PFSK-1 (cell line): ENCODE results near the gene PREX1.

Experiments used
- FOXP2 ChIP-seq: optimal IDR thresholded peaks from 2 replicates; pipeline ENCODE3; 2011; ENCODE audit warnings: borderline replicate concordance, control low read depth, inconsistent platforms; ENCODE audit not compliant: insufficient read depth; ENCODE audit errors: extremely low read length, extremely low read depth
- POLR2AphosphoS5 ChIP-seq: IDR thresholded peaks from 2 replicates; pipeline ENCODE4 v1.6.1; 2012; ENCODE audit warnings: low read depth, mild to moderate bottlenecking, control low read depth, low read length, moderate library complexity
- SIN3A ChIP-seq: IDR thresholded peaks from 2 replicates; pipeline ENCODE4 v1.6.1; 2012; ENCODE audit warnings: mild to moderate bottlenecking, low read length, moderate library complexity, borderline replicate concordance; ENCODE audit not compliant: insufficient read depth
- TAF1 ChIP-seq: IDR thresholded peaks from 2 replicates; pipeline ENCODE4 v1.6.1; 2012; ENCODE audit warnings: low read length, control low read depth, borderline replicate concordance; ENCODE audit not compliant: insufficient read depth
- TF ChIP-seq, protein P1 (sequence below), 2 experiments: IDR thresholded peaks; 2 replicates each; pipeline versions ENCODE4 v1.6.1 to v1.8.0; 2011 to 2012; ENCODE audit warnings: low read depth in 2 of 2, low read length in 2 of 2, control low read depth in 1 of 2, inconsistent platforms in 1 of 2, mild to moderate bottlenecking in 1 of 2, moderate library complexity in 1 of 2; ENCODE audit not compliant: insufficient read depth in 1 of 2

PREX1 gene

DNA sequence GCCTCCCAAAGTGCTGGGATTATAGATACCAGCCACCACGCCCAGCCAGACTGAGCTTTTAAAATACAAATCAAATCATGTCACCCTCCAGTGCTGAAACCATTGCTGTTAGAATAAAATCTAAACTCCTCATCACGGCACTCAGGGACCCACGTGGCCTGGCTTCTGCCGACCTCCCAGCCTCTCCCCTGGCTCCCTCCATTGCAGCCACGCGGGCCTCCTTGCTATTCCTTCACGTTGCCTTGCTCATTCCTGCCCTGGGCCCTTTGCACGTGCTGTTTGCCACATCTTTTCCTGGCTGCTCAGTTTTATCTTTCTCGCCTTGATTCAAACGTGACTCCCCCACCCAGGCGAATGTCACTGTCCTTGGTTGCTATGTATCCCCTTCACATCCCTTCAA is 244.6 kb downstream of the PREX1 start:
- no peak for TF ChIP-seq FOXP2
- TF ChIP-seq, protein P1, sequence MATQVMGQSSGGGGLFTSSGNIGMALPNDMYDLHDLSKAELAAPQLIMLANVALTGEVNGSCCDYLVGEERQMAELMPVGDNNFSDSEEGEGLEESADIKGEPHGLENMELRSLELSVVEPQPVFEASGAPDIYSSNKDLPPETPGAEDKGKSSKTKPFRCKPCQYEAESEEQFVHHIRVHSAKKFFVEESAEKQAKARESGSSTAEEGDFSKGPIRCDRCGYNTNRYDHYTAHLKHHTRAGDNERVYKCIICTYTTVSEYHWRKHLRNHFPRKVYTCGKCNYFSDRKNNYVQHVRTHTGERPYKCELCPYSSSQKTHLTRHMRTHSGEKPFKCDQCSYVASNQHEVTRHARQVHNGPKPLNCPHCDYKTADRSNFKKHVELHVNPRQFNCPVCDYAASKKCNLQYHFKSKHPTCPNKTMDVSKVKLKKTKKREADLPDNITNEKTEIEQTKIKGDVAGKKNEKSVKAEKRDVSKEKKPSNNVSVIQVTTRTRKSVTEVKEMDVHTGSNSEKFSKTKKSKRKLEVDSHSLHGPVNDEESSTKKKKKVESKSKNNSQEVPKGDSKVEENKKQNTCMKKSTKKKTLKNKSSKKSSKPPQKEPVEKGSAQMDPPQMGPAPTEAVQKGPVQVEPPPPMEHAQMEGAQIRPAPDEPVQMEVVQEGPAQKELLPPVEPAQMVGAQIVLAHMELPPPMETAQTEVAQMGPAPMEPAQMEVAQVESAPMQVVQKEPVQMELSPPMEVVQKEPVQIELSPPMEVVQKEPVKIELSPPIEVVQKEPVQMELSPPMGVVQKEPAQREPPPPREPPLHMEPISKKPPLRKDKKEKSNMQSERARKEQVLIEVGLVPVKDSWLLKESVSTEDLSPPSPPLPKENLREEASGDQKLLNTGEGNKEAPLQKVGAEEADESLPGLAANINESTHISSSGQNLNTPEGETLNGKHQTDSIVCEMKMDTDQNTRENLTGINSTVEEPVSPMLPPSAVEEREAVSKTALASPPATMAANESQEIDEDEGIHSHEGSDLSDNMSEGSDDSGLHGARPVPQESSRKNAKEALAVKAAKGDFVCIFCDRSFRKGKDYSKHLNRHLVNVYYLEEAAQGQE (IDR thresholded peaks at IDR 0.05; ENCODE audit: insufficient read depth in 1 of 2, low read depth in 2 of 2, low read length in 2 of 2), result no peak
- no peak for TF ChIP-seq TAF1
- no peak for TF ChIP-seq POLR2AphosphoS5
- TF ChIP-seq SIN3A, result no peak

DNA sequence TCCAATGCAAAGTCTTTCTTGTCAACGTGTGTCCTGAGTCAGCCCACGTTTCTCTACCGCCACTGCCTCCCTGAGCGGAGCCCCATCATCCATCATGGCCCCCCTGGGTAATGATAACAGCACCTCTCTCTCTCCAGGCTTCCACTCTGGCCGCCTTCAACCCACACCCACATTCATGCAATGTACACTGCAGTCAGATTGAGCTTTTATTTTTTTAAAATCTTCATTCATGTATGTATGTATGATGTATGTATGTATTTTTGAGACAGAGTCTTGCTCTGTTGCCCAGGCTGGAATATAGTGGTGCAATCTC is 245.2 kb downstream of the PREX1 start:
- no peak for TF ChIP-seq SIN3A
- TF ChIP-seq FOXP2, result no peak
- TF ChIP-seq TAF1, result no peak
- no peak for TF ChIP-seq POLR2AphosphoS5
- TF ChIP-seq, protein P1 (IDR thresholded peaks at IDR 0.05; ENCODE audit: insufficient read depth in 1 of 2, low read depth in 2 of 2, low read length in 2 of 2), result no peak

DNA sequence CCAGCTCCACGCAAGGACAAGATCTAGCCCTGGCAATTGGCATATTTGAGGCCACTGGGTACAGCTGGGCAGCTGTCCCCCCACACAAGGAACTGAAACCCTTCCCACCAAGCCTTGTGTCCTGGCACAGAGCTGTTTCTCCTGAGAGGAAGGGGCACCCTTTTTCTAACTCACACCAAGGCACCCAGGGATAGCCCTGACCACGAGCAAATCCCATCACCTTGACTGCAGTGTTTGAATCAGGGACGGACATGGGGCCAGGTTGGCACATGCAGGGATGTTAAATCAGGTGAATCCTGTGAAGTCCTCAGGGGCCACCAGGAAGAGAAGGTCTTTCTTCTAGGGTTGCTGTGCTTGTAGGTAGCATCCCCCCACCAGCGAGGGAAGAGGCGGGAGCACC is 246.6 kb downstream of the PREX1 start:
- TF ChIP-seq SIN3A, result no peak
- TF ChIP-seq FOXP2, result no peak
- TF ChIP-seq, protein P1 (IDR thresholded peaks at IDR 0.05; ENCODE audit: insufficient read depth in 1 of 2, low read depth in 2 of 2, low read length in 2 of 2), result no peak
- no peak for TF ChIP-seq POLR2AphosphoS5
- no peak for TF ChIP-seq TAF1

DNA sequence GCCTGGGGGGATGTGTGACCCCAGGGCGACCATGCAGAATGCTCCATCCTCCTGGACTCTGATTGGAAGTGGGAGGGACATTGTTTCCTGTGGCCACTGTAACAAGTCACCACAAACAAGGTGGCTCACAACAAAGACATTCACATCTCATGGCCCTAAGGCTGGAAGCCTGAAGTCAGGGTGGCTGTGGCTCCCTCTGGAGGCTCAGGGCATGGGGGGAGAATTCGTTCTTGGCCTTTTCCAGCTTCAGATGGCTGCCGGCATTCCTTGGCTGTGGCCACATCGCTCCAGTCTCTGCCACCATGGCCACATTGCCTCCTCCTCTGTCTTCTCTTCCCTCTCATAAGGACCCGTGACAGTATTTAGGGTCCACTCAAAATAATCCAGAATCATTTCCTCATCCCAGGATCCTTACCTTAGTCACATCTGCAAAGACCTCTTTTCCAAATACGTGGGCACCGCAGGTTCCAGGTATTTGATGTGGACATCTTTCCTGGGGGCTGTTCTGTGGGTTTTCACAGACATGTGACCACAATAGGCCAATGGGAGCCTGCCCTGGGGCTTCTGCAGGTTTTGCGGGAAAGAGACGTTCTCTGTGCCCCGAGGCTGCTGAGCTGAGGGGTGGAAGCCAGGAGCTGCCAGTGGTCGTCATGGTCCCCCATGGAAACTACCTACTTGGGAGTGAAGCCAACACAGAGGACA is 249.3 kb downstream of the PREX1 start:
- TF ChIP-seq, protein P1 (IDR thresholded peaks at IDR 0.05; ENCODE audit: insufficient read depth in 1 of 2, low read depth in 2 of 2, low read length in 2 of 2), result no peak
- TF ChIP-seq POLR2AphosphoS5, result no peak
- no peak for TF ChIP-seq SIN3A
- no peak for TF ChIP-seq TAF1
- no peak for TF ChIP-seq FOXP2

DNA sequence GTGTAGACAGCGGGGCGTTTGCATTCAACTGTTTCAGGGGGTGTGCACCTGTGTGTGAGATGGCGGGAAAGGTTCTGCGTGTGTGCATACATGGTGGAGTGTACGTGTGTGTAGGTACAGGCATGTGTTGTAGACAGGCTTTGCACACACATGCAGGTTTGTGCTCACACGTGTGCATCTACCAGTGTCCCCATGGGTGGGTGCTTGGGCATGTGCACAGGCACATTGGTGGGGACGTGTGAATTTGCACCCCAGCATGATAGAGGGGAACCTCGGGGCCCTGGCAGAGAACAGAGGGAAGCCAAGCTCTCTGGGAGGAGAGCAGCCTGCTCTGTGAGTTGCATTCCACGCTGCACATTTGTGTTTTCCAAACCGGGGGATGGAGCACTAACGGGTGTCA is 250.2 kb downstream of the PREX1 start:
- TF ChIP-seq, protein P1 (IDR thresholded peaks at IDR 0.05; ENCODE audit: insufficient read depth in 1 of 2, low read depth in 2 of 2, low read length in 2 of 2), result no peak
- no peak for TF ChIP-seq FOXP2
- TF ChIP-seq POLR2AphosphoS5, result no peak
- TF ChIP-seq TAF1, result no peak
- TF ChIP-seq SIN3A, result no peak
